HG03521 (cell line): Measurements from ENCODE around the gene ELMO1.

Experiments
- ATAC-seq: cut with Tn5 transposase; IDR thresholded peaks from one replicate; pipeline ENCODE4 v1.9.1; 2021; ENCODE audit warnings: mild to moderate bottlenecking, moderate library complexity; ENCODE audit not compliant: unreplicated experiment

Gene ELMO1

DNA sequence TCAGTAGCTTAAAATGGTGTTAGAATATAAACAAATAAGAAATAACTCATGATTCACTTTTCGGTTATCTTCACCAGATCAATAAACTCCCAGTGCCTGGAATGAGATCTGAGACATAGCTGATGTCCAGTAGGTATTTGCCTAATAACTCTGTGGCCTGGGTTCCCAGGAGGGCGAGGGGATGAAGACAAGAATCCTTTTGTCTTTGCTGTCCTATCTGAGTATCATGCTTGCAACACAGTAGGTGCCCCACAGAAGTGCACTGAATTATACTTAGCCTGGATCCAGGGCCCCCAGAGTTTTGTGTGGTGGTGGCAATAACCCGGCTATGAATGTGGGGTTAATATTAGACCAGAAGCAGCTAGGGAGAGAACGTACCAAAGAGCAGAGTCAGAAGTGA lies 374.3 kb downstream of the ELMO1 start:
- no peak for ATAC-seq

DNA sequence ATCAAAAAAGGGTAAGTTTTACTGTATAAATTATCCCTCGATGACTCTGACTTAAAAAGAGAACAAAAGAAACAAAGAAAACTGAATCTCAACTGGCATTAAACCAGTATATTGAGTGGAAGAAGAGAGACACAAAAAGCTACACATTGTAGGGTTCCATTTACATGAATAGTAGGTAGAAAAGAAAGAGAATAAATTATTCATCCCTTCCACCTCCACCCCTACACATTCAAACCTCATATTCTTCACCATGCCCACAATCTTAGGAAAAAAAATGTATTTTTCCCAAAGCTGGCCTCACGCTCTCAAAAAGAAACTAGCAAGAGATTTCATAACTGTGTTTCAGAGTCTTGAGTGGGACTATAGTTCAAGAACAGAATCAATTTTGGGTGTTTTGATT lies 377.5 kb downstream of the ELMO1 start:
- no peak for ATAC-seq

DNA sequence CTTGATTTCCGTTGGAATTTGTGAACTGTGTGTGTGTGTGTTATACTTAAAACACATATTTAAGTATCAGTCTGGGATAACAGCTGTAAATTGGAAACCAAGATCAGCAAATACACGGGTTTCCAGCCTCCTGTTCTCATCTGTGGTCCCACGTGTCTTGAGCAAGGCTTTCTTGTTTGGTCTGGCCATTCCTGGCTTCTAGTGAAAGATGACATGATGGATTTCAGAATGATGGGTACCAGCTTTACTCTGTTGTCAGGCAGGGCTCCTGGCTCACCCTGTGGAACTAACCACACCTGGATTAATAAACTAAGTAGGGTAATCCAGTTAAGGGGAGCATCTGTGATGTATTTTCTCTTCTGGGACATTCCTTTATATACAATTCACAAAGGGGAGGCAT lies 378.2 kb downstream of the ELMO1 start:
- ATAC-seq: no peak

DNA sequence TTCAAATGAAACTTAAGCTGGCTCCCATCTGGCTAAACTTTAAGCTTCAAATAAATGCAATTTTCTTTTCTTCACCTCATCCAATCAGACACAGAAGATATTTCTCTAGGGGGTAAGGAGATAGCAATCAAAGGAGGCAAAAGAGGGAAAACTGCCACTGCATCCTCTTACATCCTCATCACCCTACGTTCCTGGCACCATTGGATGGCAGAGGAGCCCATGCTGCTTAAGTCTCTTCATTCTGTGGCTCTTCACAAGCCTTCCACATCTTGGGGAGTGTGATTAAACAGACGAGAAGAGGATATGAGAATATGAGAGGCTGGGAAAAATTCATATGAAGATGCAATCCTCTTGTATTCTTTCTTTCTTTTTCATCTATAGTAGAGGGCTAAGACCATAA lies 378.6 kb downstream of the ELMO1 start:
- no peak for ATAC-seq

DNA sequence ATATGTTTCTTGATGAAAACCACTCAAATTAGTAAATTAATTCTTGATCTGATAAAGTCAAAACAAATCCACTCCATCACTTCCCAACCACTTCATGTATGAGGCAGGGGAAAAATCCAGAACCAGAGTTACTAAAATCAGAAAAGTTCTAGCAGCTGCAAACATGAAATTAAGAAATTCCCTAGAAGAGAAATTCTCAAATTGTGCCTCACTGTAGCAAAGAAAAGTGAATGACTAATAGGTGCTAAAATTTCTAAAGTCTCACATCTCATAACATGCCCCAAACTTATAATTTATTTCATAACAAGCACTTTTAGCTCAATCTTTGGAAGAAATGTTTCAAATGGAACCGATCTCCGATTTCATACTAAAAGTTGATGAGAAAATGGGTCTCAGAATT lies 379.3 kb downstream of the ELMO1 start:
- no peak for ATAC-seq

DNA sequence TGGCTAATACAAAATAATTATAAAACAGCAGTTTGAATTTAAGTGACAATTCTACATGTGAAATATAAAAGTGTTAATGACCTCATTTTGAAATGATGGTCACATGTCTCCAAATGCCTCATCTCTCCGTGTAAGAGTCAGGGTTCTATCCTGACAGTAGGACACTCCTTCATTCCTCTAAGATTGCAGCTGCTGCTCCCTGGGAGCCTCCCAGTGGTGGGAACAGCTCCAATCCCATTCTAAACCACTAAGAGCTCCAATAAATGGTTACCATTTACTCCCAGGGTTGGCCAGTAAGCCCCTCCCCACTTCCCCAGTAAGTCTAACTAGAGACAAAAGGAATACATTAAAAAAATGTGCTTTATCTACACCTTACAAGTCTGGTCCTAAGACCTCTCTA lies 379.8 kb downstream of the ELMO1 start:
- ATAC-seq: no peak

DNA sequence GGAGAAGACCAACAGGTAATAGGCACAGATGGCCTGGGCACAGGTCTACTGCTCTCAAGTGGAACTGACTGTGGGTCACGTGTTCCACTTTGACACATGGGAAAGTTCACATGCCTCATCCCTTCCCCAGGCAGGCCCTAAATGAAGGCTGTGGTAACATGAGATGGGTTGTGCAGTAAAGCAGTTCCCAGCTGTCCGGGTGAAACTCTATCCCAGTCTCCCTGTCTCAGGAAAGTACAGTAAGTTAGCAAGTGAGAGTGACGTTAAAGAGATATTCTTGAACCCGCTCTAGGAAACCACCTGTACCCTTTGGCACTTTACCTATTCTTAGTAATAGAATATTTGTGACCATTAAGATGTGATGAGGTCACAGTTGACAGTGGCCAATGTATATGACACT lies 380.6 kb downstream of the ELMO1 start:
- no peak for ATAC-seq

DNA sequence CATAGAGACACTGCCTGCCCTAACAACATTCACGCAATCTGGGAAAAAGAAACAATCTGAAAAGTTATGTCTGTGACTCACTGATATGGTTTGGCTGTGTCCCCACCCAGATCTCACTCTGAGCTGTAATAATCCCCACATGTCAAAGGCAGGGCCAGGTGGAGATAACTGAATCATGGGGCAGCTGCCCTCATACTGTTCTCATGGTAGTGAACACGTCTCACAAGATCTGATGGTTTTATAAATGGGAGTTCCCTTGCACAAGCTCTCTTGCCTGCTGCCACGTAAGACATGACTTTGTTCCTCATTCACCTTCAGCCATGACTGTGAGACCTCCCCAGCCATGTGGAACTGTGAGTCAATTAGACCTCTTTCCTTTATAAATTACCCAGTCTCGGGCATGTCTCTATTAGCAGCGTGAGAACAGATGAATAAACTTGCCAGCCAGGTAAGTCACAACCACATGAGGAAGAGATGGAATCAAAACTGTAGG lies 382.8 kb downstream of the ELMO1 start:
- ATAC-seq: no peak

DNA sequence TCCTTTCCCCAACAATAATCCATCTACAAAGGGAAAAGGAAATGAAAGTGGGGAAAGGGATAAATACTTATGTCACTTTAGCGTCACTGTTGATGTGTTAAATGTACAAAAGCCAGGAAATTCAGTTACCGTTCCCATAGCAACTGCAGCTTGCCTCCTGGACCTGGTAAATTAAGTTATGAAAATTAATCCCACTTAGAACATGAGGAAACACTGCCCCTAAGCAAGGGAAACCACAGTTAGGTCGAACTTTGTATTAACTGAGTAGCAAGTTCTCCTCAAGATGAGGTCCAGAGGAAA lies 386.2 kb downstream of the ELMO1 start:
- ATAC-seq: no peak

DNA sequence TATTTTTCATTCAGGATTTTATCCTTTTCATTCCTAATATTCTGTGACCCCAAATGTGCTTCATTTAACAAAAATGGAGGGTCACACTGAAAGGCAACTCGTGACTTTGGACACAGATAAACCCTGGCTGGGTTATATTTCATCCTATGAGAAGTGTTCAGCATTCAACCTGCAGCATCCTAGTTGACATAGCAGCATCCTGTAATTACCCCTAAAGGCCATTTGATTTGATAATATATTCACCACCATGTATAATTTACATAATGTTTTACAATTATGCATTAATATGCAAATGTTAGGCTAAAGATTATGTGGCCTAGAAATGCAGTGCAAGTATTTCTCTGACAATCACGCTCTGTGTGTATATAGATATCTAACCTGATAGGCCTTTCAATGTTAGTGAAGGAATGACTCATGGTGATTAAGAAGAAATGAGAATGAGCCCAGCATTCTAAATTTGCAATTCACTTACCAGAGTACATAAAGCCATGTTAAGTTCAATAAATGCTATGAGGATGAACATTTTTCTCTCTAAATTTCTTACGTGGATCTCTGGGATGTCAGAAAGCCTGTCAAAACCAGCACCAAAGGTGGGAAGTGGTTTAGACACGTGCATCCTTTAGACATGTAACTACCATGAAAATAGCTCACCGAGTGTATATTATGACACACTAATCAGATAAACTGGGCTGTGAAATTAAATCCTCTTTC lies 386.7 kb downstream of the ELMO1 start:
- ATAC-seq: no peak

DNA sequence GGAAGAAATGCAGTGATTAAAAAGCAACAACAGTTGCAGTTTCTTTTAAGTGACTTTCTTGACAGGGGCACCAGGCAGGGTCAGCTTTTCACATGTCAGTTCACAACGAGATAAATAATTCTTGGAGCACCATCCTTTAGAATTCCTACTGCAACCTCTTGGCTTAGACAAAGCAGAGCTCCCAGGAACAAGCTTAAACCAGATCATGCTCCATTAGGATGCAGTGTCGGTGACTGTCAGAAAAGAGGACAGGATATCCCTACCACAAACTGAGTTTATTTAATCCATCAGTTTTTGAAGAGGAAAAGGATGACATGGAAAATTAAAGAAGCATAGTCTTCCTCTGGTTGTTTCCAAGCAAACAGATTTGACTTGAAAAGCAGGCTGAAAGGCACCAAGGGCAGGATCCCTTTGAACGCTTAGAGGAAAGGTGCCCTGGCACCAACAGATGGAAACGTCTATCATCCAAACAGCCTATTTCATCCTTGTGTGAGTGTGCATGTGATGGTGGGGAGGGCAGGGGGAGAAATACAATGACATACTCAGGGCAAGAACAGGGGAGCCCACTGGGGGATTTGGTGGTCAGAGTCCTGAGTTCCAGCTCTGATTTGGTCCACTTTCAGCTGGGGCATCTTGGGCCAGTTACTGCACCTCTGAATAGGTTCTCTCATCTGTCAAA lies 392.3 kb downstream of the ELMO1 start:
- no peak for ATAC-seq

DNA sequence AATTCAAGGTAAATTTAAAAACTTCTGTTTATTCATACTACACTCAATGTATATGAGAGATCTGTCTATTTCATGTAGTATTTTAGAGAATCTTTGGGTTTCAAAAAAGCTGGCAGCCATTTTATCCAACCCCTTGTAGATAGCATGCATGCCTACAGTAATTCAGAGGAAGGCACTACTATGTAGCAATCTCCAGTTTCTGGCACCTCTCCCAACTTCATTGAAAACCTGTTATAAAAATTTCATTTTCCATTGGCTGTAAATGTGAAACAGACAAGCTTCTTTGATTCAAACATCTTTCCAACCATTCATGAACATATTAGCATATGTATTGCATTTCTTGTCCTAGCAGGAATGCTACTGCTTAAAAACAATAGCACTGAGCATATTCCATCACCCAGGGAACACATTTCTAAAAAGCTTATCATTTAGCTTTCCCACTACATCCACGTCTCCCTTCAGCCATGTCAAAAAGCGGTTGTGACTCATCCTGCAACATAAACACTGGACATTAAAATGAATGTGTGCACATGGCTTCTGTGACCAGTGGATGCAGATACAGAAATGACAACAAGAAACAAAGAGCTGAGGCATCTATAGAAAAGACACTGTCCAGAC lies 393.9 kb downstream of the ELMO1 start:
- no peak for ATAC-seq

DNA sequence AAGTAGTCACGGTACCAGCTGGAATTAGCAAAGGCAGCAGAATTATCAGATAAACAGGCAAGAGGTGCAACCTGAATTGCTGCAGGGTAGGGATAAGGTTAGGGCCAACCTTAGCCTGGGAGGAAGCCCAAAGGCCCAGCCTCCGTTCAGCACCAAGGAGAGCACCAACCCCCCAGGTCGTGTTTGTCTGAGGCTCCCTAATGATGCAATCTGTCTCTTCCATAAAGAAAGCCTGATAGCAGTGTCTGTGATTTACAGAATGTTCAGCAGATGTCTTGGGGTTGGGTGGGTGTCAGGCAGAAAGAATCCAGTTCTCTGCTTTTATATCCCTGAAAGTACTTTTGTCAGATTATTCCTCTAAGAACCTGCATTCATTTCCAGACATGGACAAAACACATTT lies 396.0 kb downstream of the ELMO1 start:
- no peak for ATAC-seq

DNA sequence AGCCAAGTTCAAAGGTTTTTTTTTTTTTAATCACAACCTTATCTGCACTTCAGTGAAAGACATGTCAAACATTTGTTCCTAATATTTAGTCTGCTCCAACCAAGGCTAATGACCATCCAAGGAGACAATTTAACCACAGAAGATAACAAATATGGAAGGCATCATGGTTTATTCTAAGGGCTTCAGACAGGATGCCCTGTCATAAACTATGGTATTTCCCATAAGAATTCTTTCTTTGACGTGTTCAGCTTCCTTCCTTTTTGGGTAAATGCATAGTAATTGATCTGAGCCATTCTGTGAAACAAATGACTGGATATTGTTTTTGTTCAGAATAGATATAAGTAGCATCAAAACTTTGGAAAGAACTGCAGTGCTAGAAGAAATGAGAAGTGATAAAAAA lies 397.9 kb downstream of the ELMO1 start:
- ATAC-seq: no peak

DNA sequence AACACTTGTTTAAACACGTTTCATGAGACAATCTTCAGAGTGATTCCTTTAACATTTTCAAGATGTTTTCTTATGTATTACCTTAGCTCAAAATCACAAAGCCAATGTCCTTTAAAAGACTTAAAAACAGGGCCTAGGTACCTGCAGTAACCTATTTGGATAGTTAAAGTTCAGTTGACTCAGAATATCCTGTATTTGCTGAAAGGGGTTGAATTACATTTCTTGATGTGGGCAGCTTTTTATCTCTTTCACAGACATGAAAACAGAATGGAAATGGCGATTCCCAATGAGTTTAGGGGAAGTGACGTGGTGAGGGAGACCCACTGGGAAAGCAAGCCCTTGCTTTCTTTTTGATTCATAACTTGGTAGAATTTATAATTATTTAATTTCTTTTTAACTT lies 400.0 kb downstream of the ELMO1 start:
- no peak for ATAC-seq

DNA sequence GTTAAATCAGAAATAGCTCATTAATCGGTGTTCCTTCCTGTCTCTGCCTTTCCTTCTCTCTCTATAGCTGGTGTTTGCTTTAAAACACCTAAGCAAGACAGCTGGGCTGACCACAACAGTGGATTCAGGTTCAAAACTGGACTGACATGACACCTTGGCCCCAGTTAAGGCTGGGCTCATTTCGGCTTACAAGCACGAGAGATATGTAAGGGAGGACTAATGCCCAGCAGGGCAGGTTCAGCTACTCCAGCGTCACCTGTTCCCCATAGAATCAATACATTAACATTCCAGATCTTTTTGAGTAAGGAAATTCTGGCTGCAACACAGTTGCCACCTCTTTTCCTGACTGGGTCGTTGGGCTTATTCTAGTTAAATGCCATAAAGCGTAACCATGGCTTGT lies 401.4 kb downstream of the ELMO1 start:
- ATAC-seq: no peak

DNA sequence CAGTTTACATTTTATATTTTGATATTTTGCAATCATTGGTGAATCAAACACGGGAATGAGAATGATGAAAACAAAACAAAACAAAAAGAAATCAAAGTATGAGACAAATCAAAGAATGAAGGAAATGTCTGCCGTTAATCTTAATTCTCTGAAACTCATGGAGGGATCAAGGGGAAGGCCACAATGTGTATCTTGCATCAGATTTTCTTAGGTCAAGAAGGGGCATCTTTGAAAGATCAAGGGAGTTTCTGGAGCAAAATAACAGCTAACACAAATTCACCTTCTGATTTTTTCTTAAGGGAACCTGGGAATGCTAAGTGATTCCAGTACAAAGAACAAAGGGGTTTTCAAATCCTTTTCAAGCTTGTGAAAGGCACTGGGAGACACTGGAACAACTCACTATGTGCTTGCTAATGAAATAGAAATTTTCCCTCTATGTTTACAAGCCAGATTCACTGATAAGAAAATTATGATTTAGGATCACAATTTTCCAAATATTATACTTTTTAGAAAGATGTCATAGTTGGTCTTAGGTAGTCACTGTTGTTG lies 402.1 kb downstream of the ELMO1 start:
- no peak for ATAC-seq

DNA sequence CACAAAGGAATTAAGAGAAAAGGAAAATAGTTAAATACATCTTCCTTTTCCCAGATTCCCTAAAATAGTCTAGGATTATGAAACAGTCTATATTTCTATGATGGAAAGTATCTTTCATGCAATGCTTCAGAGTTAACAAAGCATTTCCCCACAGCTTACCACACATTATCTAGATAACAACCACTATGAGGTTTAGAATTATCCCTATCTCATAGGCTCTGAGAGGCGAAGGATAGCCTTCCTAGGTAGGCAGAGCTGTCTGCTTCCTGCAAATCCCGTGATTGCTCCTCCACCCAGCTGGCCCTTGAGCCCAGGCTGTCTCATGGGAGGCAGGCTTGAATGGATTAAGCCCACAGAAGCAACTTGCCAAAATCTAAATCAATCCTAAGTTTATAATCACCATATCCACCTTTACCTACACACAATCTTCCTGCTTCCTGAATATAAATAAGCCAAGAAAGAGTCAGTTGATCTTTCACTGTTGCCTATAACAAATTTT lies 402.9 kb downstream of the ELMO1 start:
- ATAC-seq: no peak

DNA sequence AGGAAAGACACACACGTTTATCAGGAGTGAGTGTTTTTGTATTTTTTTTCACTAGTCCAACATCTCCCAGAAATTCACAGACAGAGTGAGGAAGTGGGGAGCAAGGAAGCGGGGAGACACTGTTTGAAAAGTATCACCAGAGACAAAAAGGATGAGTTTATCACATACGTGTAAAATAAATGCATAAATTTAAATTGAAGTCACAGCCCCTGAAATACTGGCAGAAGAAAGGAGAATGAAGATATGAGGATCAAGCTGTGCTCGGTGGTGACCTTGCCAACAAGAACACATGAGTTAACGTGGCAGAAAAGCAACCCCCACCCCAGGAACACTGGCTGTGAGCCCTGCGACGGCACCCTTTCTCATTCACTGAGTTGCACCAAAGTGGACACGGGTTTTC lies 407.2 kb downstream of the ELMO1 start:
- no peak for ATAC-seq

DNA sequence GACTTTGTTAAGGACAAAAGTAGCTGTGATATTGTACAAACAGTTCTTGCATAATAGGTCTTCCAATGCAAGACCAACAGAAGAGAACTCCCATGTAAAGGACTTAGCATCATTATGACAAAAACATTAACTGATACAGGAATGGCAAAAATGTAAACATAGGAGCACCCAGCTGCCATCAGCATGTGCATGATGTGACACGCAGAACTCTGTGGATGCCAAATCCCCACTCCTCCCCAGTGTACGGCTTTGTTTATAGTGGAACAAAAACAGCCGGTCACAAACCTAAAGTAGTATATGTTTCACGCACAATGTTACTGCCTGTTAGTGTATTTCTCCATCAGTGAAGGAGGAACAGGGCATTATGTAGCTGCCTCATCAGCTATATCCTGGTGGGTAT lies 408.3 kb downstream of the ELMO1 start:
- ATAC-seq: no peak

DNA sequence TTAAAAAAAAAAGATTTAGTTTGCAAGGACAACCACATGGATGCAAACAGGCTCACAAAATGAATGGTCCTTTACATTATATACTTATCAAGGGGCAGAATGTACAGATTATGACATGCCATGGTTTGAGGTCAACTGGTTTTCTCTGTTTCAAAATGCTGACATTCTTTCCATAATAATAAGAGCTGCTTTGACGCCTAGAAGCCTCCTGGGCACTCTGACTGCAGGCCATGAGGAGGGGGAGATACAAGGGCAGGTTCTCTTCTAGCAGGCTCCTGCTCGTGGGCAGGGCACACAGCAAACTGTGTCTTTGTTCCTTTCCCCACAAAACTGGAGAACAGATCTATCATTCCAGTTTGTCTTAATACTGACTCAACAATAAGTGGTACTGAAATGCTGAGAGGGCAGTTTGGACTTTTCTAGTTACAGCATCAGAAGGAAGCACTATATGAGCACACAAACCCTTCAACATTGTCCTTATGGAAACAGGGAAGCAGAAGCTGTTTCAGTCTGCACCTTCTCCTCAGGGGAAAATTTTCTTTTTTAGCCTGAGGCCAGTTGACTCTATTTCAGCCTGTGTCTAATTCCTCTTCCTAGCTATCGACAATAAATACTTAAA lies 409.4 kb downstream of the ELMO1 start:
- ATAC-seq: no peak

DNA sequence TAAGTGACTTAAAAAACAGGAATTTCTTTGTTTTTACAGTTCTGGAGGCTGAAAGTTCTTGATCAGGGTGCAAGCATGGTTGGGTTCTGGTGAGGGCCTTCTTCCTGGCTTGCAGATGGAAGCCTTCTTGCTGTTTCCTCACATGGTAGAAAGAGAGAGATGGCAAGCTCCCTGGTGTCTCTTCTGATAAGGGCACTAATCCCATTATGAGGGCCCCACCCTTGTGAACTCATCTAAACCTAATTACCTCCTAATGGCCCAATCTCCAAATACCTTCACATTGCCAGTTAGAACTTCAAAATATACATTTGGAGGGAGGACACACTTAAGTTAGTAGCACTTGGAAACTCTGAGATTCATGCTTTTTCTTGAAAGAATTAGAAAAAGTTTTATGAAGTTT lies 410.0 kb downstream of the ELMO1 start:
- no peak for ATAC-seq
